NCI-H1092 (cell line): ENCODE results near the gene FOXJ3.
A peak's percentile ranks its signal among the peaks of the same experiment; 100 is the strongest.

Source experiments
- DNase-seq: peaks from one replicate; lab custom pipeline; 2025; lab: John Stamatoyannopoulos, UW

The FOXJ3 gene

GRCh38 chr1:42167611-42168390, 167.2 kb downstream of the FOXJ3 start:
- DNase-seq: no peak

GRCh38 chr1:42165511-42166210, 169.4 kb downstream of the FOXJ3 start:
- DNase-seq: peak; percentile 89

- no peak for DNase-seq
Measured at GRCh38 chr1:42164551-42165420, 170.2 kb downstream of the FOXJ3 start, which contains the start of gene GUCA2A. Gene GUCA2A (minus strand): TSS chr1:42164745. CDS start chr1:42164712, 33 bp downstream.

GRCh38 chr1:42163536-42164503, 171.2 kb downstream of the FOXJ3 start:
- no peak for DNase-seq

- DNase-seq: no peak
Measured at GRCh38 chr1:42163114-42163513, 171.9 kb downstream of the FOXJ3 start.

GRCh38 chr1:42162181-42162580, 172.9 kb downstream of the FOXJ3 start:
- DNase-seq: no peak

- no peak for DNase-seq
Measured at GRCh38 chr1:42158189-42158588, 176.8 kb downstream of the FOXJ3 start.

GRCh38 chr1:42157667-42158066, 177.4 kb downstream of the FOXJ3 start:
- DNase-seq: no peak

- no peak for DNase-seq
Measured at GRCh38 chr1:42155362-42155761, 179.7 kb downstream of the FOXJ3 start.

GRCh38 chr1:42154685-42155084, 180.3 kb downstream of the FOXJ3 start:
- DNase-seq: no peak

GRCh38 chr1:42153624-42154023, 181.4 kb downstream of the FOXJ3 start:
- no peak for DNase-seq

GRCh38 chr1:42152907-42153600, 182.0 kb downstream of the FOXJ3 start, which contains the start of gene GUCA2B:
Gene GUCA2B (plus strand): TSS chr1:42153410. CDS start chr1:42153451, 41 bp downstream.
- DNase-seq: no peak

- DNase-seq: no peak
Measured at GRCh38 chr1:42152119-42152518, 182.9 kb downstream of the FOXJ3 start.

GRCh38 chr1:42150651-42151050, 184.4 kb downstream of the FOXJ3 start:
- no peak for DNase-seq

GRCh38 chr1:42148166-42148565, 186.9 kb downstream of the FOXJ3 start:
- no peak for DNase-seq

- peak; percentile 76 for DNase-seq
Measured at GRCh38 chr1:42146626-42147320, 188.3 kb downstream of the FOXJ3 start.

- DNase-seq: no peak
Measured at GRCh38 chr1:42145764-42146625, 189.0 kb downstream of the FOXJ3 start.

GRCh38 chr1:42145389-42145716, 189.7 kb downstream of the FOXJ3 start:
- DNase-seq: no peak
